ENCODE measurements around the gene MFRP.

The MFRP gene

DNA sequence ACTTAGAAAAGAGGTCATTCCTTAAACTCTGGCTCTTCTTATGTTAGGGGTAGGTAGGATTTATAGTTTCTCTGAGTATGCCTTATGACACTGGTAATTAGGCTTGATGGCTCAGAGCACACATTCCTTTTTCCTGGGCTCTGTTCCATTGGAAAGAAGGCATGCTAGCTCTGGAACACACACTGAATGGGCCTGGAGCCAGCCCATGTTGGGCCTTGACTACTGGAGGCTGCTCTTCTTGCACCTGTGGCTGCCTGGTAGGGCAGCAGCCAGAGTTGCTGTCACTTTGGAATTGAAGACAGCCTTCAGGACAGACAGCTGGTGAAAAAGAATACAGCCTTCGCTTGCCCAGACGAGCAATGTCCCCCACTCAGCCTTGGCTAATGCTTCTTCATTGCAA lies 47.8 kb downstream of the MFRP start:
- no peak for DNase-seq (ENCODE audit: low read depth in 2 of 2, low spot score in 1 of 2)

GRCh38 chr11:119297938-119298337 lies 48.6 kb downstream of the MFRP start:
- no peak for DNase-seq (ENCODE audit: low read depth in 2 of 2, low spot score in 1 of 2)

DNA sequence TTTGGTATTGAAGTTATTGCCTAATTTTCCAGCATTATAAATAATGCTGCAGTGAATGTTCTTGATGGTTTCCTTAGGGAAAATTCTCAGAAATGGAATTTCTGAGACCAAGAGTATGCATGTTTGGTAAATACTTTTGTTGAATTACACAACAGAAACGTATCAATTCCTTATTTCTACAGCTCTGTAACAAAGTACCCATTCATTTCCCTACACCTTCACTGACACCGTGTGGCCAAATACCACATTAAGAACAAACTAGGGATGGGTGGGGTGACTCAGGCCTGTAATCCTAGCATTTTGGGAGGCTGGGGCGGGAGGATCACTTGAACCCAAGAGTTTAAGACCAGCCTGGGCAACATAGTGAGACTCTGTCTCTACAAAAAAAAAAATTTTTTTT lies 51.3 kb downstream of the MFRP start:
- no peak for DNase-seq (ENCODE audit: low read depth in 2 of 2, low spot score in 1 of 2)

GRCh38 chr11:119293461-119293860 lies 53.0 kb downstream of the MFRP start:
- DNase-seq (ENCODE audit: low read depth in 2 of 2, low spot score in 1 of 2) = no peak

GRCh38 chr11:119290894-119291497 lies 55.5 kb downstream of the MFRP start:
- DNase-seq (ENCODE audit: low read depth in 2 of 2, low spot score in 1 of 2) = no peak

Measured in stimulated activated CD8-positive, alpha-beta memory T cell treated with anti-CD3 and anti-CD28 coated beads, Interleukin-4, amount 100 ng/mL, for 1 hour (primary cell).